ENCODE results near the gene NXF3. TPM values are rescaled to one million over a fixed set of nuclear protein-coding genes. Genes with fewer than 3 reads are reported as not detected.

The NXF3 gene
- total and polyA plus RNA-seq, 2 donors (not counting 3 experiments of a cell fraction or from before 2014, with no cell fraction given) = not detected

DNA sequence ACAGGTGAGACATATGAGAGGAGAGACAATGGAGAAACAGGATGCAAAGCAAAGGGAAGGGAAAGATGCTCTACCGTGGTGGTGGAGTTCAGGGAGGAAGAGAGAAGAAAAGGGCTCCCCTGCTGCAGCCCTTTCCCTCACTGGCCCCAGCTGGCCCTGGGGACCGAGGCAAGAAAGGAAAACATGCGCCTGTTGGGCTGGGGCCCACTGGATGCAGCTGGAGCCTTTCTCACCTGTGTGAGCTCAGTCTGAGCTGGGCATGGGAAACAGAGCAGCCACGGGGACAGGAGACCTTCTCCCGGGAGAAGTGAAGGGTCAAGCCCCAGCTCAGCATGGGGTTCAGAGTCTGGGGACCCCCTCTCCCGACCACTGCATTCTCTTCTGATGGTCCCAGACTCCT, 11.9 kb downstream of the NXF3 start:
- Histone ChIP-seq H4K20me1 (replicated peaks; ENCODE audit: control insufficient read depth, extremely low read depth, insufficient read depth, low read length) (no peaks in the 10 kb centered on the region), H3K4me2 (ENCODE audit: insufficient read depth, low read length) (no peak overlapping the region), H3K36me3 (ENCODE audit: control insufficient read depth in 2 of 2, extremely low read depth in 1 of 2, insufficient read depth in 2 of 2, low read length in 2 of 2) (no peaks in the 10 kb centered on the region), H2AFZ (ENCODE audit: low read depth, low read length) (no peak overlapping the region), H3K9me3 (replicated peaks; ENCODE audit: control insufficient read depth, insufficient read depth, low read length) (no peaks in the 10 kb centered on the region), H3K9me1 (replicated peaks; ENCODE audit: control insufficient read depth, extremely low read depth, insufficient read depth, low read length) (no peaks in the 10 kb centered on the region), H3K4me3 (replicated peaks in 1 of 3; ENCODE audit: insufficient read depth in 1 of 3, low read depth in 1 of 3, low read length in 3 of 3) (no peak overlapping the region), H3K4me1 (ENCODE audit: control insufficient read depth, extremely low read depth, insufficient read depth, low read length) (no peaks in the 10 kb centered on the region), H3K9ac (replicated peaks; ENCODE audit: extremely low read depth, insufficient read depth, low read length) (no peak overlapping the region), H3K27ac (ENCODE audit: insufficient read depth, low read depth, low read length) (no peak overlapping the region), H3K27me3 (ENCODE audit: control insufficient read depth in 2 of 2, insufficient read depth in 2 of 2, low read length in 2 of 2) (no peaks in the 10 kb centered on the region), H3K79me2 (ENCODE audit: control insufficient read depth, insufficient read depth, low read length) (no peaks in the 10 kb centered on the region)
- POLR2A ChIA-PET = no interaction called here
- BruUV-seq (replicated peaks) = no TSS peak
- CTCF ChIA-PET = no interaction called here
- DNase-seq (ENCODE audit: low read depth, low spot score) (no peak), FAIRE-seq (no peak)
- dilution Hi-C loops (cut with MboI; ENCODE audit: extremely low pct_ligation_motif_present, low sequenced_read_pairs) = no loop called here
- TF ChIP-seq EZH2 (IDR thresholded peaks at IDR 0.05; ENCODE audit: borderline replicate concordance, low read depth, low read length, severe bottlenecking) (no peak), FOS (IDR thresholded peaks at IDR 0.05; ENCODE audit: borderline replicate concordance, insufficient read depth, low read length) (no peak), MYC (IDR thresholded peaks at IDR 0.05; ENCODE audit: low read depth, low read length) (no peak), JUN (IDR thresholded peaks at IDR 0.05; ENCODE audit: borderline replicate concordance, insufficient read depth, insufficient read length, low read depth) (no peak), POLR2A (IDR thresholded peaks at IDR 0.05; ENCODE audit: low read depth, low read length) (no peak), GATA2 (IDR thresholded peaks at IDR 0.05; ENCODE audit: insufficient read depth, insufficient read length, low read depth, low read length) (no peak), POLR2AphosphoS5 (IDR thresholded peaks at IDR 0.05; ENCODE audit: insufficient read depth, low read depth, low read length) (no peak)
- TF ChIP-seq, protein P1, sequence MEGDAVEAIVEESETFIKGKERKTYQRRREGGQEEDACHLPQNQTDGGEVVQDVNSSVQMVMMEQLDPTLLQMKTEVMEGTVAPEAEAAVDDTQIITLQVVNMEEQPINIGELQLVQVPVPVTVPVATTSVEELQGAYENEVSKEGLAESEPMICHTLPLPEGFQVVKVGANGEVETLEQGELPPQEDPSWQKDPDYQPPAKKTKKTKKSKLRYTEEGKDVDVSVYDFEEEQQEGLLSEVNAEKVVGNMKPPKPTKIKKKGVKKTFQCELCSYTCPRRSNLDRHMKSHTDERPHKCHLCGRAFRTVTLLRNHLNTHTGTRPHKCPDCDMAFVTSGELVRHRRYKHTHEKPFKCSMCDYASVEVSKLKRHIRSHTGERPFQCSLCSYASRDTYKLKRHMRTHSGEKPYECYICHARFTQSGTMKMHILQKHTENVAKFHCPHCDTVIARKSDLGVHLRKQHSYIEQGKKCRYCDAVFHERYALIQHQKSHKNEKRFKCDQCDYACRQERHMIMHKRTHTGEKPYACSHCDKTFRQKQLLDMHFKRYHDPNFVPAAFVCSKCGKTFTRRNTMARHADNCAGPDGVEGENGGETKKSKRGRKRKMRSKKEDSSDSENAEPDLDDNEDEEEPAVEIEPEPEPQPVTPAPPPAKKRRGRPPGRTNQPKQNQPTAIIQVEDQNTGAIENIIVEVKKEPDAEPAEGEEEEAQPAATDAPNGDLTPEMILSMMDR (IDR thresholded peaks at IDR 0.05; ENCODE audit: extremely low read depth in 1 of 2, insufficient read depth in 1 of 2, low read depth in 1 of 2, low read length in 2 of 2) = no peak
- TF ChIP-seq, protein P2, sequence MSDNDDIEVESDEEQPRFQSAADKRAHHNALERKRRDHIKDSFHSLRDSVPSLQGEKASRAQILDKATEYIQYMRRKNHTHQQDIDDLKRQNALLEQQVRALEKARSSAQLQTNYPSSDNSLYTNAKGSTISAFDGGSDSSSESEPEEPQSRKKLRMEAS (IDR thresholded peaks at IDR 0.05; ENCODE audit: insufficient read depth, insufficient read length) = no peak
- intact Hi-C loops (cut with micrococcal nuclease) = no loop called here

Data from endothelial cell of umbilical vein (primary cell).